T-helper 22 cell (primary cell): ENCODE results near the gene SIN3B.

Experiments used
- DNase-seq: peaks from one replicate; pipeline ENCODE4 v3.0.0-alpha.2; 2020; ENCODE audit warnings: low read depth

SIN3B gene

GRCh38 chr19:16911046-16911445 is 81.8 kb downstream of the SIN3B start:
- no peak for DNase-seq

- no peak for DNase-seq
These were observed 83.6 kb downstream of the SIN3B start for GRCh38 chr19:16912780-16913179.

- DNase-seq: no peak
These were observed 85.2 kb downstream of the SIN3B start for GRCh38 chr19:16914421-16914820.

GRCh38 chr19:16915135-16915534 is 85.9 kb downstream of the SIN3B start:
- no peak for DNase-seq

GRCh38 chr19:16915734-16916133 is 86.5 kb downstream of the SIN3B start:
- DNase-seq: no peak

GRCh38 chr19:16917401-16917800 is 88.2 kb downstream of the SIN3B start:
- no peak for DNase-seq

- DNase-seq: no peak
These were observed 90.3 kb downstream of the SIN3B start for GRCh38 chr19:16919496-16919895.

- no peak for DNase-seq
These were observed 91.8 kb downstream of the SIN3B start for GRCh38 chr19:16920816-16921529.

GRCh38 chr19:16921766-16922591 is 92.8 kb downstream of the SIN3B start:
- no peak for DNase-seq

- DNase-seq: no peak
These were observed 93.4 kb downstream of the SIN3B start for GRCh38 chr19:16922592-16922934.

GRCh38 chr19:16922949-16923348 is 93.8 kb downstream of the SIN3B start:
- DNase-seq: no peak

- no peak for DNase-seq
These were observed 98.7 kb downstream of the SIN3B start for GRCh38 chr19:16927883-16928282.

GRCh38 chr19:16928351-16928750 is 99.2 kb downstream of the SIN3B start:
- no peak for DNase-seq

- no peak for DNase-seq
These were observed 99.7 kb downstream of the SIN3B start for GRCh38 chr19:16928916-16929315.
